HPDE6-E6E7 (cell line): Measurements from ENCODE around the gene NINJ1.
"Not testable (repeated sequence)": the region's sequence is repeated elsewhere in the genome, so short reads cannot be mapped to it uniquely, and the experiment has no call there.

ENCODE experiments used
- DNase-seq: peaks from one replicate; pipeline ENCODE4 v3.0.0; 2011; ENCODE audit warnings: missing footprints; ENCODE audit errors: extremely low spot score

Gene NINJ1

DNA sequence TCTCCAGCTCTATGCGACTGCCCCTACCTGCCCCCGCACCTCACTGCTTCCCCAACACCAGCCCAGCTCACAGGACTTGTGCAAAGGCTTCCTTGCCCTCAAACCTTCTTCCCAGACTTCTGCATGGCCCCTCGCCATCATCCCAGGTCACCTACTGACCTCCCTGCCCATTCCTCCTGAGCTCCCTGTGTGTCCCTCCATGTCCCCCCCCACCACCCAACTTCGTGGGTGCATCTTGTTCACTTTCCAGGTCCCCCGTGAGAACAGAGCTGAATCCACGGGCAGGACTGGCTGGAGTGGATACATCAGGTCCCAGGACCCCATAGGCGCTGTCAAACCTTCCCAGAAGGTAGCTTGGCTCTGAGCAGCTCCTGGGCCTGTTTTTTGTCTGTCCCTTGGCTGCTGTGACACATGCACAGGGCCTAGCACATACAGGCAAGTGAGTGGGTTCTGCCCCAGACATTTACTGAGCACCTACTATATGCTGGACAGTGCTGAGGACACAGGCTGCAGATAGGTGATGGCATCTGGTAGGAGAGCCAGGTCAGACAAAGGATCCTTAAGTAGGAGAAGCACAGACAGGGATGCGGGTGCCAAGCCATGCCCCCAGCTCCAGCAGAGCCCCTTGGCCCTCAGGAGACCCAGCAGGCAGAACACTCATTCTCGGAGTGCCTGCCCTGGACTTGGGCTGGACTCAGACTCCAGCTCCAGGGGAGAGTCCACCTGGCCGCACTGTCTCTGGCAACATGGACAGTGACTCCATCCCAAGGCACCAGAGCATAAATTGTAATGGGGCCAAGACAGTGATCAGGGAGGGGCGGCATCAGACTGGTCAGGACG, 15.0 kb downstream of the NINJ1 start:
- no peak for DNase-seq

DNA sequence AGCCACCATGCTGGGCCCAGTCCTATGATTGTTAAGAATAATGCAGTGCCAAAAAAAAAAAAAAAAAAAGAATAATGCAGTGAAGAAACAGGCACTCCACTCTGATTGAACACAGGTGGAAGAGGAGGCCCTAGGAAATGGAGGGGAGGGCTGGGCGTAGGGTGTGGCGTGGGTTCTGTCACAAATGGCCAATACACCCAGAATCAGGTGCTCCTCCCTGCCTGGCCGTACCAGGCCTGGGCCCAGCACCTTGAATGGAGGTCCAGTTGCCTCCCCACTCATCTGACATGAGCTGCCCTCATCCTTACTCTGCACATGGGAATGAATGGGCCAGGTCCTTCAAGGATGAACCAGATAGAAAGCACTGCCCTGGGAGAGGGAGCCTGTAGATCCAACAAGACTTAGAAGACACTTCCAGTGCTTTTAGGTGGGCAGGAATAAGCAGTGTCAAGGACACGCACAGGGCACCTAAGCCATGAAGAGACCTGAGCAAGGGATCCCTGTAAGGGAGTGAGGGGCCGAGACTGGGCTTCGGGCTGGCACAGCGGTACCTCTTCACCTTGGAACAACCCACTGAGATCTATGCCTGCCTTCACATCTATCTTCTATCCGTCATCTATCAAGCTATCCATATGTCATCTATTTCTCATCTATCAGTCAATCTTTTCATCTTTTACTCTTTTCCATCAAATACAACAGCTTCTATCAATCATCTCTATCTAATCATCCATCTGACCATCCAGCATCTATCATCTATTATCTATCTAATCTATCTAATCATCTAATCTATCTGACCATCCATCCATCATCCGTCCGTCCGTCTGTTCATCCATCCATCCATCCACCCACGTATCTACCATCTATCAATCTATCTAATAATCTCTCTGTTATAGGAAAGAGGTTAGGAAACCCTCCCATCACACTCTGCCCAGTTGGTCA, 15.9 kb downstream of the NINJ1 start:
- no peak for DNase-seq

GRCh38 chr9:93117521-93117920, 16.5 kb downstream of the NINJ1 start:
- not testable (repeated sequence) for DNase-seq

GRCh38 chr9:93116072-93116961, 17.7 kb downstream of the NINJ1 start:
- DNase-seq: no peak

GRCh38 chr9:93115486-93116071, 18.5 kb downstream of the NINJ1 start:
- DNase-seq: no peak

GRCh38 chr9:93114984-93115335, 19.1 kb downstream of the NINJ1 start:
- no peak for DNase-seq

DNA sequence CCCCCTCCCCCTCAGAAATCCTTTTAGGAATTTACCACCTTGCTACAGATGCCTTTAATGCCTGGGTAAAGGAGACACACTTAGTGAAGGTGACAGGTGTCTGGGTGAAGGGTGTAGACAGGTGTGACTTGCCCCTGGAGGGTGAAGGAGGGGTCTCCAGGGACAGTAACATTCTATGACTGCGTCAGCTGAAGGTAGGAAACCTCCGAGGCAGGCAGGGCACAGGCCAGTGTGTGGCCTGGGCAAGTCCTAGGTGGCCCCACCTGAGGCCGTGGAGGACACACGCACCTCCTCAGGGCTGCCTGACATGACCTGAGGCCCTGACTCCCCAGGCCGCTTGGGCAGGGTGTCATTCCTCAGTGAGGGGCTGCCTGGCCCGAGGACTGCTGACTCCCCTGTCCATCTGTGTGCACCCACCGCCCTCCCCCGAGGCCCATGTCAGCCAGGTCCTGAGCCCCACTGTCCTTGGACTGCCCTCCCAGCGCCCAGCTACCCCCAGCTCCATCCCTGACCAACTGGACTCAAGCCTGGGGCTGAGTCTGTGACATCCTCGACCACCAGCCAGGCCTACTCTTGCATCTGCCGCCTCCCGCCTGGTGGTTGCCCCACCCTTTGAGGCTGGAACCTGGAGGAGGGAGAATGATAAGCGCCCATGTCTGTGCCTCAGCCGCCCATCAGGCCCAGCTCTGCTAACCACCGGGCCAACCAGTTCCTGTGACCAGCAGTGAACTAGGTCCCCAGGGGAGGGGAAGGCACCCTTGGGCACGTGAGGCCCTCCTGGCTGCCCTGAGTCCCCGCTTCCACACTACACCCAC, 19.7 kb downstream of the NINJ1 start:
- no peak for DNase-seq

DNA sequence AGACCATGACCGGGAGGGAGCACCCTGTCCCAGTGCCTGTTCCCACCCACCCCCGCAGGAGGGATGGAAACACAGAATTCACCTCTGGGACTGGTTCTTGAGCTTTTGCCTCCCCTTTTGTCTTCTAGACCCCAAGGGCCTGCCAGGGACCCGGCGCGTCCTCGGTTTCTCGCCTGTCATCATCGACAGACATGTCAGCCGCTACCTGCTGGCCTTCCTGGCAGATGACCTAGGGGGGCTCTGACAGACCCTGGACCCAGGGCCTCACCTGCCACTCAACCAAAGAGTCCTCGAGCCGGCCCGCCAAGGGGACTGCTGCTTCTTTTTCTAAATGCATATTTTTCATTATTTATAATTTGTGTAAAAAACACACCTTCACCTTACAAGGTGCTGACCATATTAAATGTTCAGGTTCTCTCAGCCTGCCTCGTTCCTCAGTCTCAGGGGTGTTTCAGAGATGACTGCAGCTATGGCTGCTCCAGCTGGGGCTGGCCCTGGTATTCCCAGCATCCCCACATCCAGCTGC, 21.1 kb downstream of the NINJ1 start:
- no peak for DNase-seq

DNA sequence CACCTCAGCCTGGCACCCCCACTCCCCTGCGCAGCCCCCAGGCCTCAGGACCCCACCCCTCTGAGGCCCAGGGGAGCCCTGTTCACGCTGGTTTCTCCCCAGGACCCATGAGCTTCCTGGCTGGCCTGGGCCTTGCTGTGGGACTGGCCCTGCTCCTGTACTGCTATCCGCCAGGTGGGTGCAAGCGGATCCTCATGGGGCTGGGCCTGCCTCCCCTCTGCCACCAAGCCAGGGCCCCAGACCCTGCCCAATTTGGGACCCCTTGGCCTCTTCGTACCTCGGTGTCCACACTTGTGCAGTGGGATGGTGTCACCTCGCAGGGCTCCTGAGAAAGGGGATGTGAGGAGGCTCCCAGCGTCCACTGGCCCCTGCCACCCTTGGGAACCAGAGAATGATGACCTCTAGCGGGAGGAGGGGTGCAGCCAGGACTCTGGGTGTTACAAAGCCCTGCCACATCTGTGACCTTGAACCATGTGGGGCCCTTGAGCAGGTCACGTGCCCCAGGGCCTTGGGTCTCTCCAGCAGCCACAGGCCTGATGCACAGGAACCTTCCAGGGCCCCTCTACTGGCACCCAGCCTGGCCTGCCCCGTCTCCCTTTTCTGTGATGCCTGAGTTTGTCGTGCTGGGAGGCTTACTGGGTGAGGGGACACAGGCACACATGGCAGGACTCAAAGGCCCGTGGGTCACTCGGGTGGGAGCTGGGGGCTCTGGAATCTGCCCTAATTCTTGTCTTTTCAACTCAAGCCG, 21.8 kb downstream of the NINJ1 start:
- no peak for DNase-seq

DNA sequence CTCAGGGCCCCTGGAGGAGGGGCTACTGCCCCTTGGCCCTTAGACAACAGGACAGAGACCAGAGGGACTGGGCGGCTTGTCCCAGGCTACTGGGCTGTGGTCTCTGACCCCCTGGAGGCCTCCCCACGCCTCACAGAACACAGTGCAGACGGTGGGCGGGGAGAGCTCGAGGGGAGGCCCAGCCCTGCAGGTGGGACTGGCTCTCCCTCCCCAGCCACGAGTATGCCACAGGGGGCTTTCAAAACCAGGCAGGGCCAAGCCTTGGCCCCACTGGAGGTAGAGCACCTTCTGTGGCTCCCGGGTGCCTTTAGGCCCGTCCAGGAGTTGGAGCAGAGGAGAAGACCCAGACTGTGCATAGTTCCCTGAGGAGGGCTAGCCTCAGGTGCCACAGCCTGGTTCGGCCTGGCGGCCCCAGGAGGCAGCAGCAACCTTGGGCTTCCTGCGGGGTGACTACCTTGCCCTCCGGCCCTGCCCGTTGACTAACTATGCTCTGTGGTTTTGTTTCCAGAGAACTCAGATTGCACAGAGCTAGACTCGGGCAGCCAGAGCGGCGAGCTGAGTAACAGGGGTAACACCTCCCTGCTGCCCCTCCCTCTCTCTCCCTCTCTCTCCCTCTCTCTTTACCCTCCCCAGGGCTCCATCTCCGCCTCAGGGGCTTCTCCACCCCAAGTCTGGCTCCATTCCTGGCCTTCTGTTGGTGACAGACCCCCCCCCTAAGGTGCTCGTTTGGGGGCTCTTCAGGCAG, 22.5 kb downstream of the NINJ1 start:
- peak; percentile 93 for DNase-seq

GRCh38 chr9:93111001-93111370, 23.1 kb downstream of the NINJ1 start:
- no peak for DNase-seq

DNA sequence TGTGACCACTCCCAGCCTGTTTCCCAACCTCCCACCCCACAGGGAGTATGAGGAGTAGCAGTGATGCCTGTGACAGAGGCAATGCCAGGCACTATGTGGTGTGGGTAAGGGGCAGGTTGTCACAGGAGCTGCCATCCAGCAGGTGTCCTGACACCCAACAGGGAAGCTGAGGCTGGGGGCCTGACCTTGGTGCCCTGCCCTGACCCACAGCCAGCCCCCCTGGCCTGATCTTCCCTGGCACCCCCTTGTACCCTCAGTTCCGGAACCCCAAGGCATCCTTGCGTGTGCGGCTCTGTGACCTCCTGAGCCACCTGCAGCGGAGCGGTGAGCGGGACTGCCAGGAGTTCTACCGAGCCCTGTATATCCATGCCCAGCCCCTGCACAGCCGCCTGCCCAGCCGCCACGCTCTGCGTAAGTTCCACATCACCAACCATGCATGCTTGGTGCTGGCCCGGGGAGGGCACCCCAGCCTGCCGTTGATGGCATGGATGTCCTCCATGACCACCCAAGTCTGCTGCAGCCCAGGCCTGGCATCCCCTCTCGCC, 23.7 kb downstream of the NINJ1 start:
- no peak for DNase-seq

DNA sequence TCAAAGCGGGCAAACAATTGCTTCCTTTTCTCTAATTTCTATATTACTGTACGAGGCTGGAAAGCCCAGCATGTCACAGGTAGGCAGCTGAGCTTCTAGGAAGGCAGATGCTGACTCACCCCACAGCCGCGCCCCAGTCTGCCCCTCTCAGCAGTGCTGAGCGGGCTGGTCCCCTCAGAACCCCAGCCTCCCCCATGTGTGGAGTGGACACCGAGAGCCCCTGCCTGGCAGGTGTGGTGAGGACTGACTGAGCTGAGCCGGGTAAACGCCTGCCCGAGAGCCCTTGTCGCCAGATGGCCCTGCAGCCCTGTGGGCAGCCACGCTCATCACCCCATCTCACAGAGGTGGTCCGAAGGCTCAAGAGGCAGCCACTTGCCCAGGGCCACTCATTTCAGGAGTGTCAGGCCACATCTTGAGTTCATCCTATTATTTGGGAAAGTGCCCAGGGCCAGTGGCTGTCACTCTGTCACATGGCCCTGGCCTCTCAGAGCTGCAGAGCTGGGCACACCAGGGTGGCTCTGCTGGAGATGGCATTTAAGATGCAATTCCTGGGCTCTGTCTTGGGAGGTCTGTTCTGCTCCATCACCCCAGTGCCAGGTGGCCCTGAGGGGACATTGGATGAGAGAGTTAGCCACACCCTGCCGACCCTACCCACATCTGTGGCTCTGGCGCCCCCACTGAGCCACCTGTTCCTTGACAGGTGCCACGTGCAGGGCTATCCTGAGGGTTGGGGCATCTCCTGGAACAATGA, 25.6 kb downstream of the NINJ1 start:
- DNase-seq: no peak

DNA sequence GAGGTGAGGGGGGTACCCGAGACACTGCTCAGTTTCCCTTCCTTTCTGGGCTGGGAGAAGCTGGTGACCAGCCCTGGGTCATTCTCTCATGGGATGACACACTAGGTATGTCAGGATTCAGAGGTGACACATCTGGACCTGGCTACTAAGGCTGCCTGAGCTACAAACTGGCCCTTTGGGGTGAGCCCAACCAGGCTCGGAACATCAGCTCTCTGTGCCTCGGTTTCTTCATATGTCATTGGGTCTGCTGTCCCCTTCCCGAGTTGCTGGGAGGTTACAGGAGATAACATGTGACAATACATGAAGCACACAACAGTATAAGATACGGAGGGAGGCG, 26.3 kb downstream of the NINJ1 start:
- DNase-seq: no peak

DNA sequence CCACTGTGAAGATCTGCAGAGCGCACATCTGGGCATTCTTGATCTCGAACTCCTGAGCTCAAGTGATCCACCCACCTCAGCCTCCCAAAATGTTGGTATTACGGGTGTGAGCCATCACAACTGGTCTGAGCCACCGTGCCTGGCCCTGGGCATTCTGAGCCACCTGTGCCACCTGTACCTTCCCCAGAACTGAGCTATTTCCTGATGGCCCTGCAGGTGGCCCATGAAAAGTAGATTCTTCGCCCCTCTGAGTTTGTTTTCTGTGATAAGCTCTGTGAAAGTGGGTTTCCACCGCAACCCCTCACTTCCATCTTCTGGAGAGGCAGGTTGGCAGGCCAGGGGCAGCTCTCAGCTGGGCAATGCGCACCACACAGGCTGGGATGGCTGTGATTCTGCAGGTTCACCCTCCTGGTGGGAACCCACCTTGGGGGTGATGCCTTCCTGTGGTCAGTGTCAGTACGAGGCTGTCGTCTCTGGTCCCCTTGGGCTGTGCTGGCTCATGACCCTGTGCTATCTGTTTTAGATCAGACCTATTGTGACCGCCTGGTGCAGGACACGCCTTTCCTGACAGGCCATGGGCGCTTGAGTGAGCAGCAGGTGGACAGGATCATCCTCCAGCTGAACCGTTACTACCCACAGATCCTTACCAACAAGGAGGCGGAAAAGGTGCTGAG, 26.8 kb downstream of the NINJ1 start:
- no peak for DNase-seq

DNA sequence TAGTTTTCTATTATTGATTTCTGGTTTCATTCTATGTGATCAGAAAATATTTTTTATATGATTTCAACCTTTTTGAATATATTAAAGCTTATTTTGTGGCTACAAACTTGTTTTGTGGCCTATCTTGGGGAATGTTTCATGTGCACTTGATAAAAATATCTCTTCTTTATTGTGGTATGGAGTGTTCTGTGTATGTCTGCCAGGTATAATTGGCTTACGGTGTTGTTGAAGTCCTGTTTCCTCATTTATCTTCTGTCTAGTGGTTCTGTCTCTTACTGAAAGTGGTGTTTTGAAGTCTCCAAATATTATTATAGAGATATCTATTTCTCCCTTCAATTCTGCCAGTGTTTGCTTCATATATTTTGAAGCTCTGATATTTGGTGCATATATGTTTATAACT, 28.4 kb downstream of the NINJ1 start:
- no peak for DNase-seq

GRCh38 chr9:93101086-93101485, 33.0 kb downstream of the NINJ1 start:
- not testable (repeated sequence) for DNase-seq

- DNase-seq: no peak
Observed at GRCh38 chr9:93100276-93100636, 33.8 kb downstream of the NINJ1 start.
